Measurements from ENCODE around the gene ZSCAN22.

GRCh38 chr19:58332697-58333096 lies 5.9 kb downstream of the ZSCAN22 start:
- TF ChIP-seq CTCF (IDR thresholded peaks at IDR 0.05) = no peak
- TF ChIP-seq POLR2AphosphoS5 (IDR thresholded peaks at IDR 0.05) = no peak
- no peak for TF ChIP-seq POLR2A (IDR thresholded peaks at IDR 0.05)
- no peak for TF ChIP-seq EP300 (IDR thresholded peaks at IDR 0.05)
